Amniotic epithelial cell (primary cell): ENCODE measurements around the gene PRMT9.

Experiments
- DNase-seq: peaks from one replicate; pipeline ENCODE4 v3.0.0-alpha.2; 2010; ENCODE audit warnings: low read depth

The PRMT9 gene

GRCh38 chr4:147683717-147684700 lies at the start of gene PRMT9:
TSS of gene PRMT9 (minus strand) at chr4:147684163. CDS start at chr4:147683987, 176 bp downstream.
- peak; percentile 85 for DNase-seq

- peak; percentile 34 for DNase-seq
These were observed 48.7 kb upstream of the PRMT9 start for GRCh38 chr4:147732518-147733235.

GRCh38 chr4:147731580-147732517 lies 47.9 kb upstream of the PRMT9 start, which contains the start of gene ARHGAP10:
TSS of gene ARHGAP10 (plus strand) at chr4:147732088. CDS start at chr4:147732302, 214 bp downstream.
- DNase-seq: peak; percentile 76

GRCh38 chr4:147730333-147730732 lies 46.4 kb upstream of the PRMT9 start:
- DNase-seq: peak; percentile 59

- no peak for DNase-seq
These were observed 43.6 kb upstream of the PRMT9 start for GRCh38 chr4:147727476-147728028.

GRCh38 chr4:147725673-147726072 lies 41.7 kb upstream of the PRMT9 start:
- no peak for DNase-seq

GRCh38 chr4:147724468-147725201 lies 40.7 kb upstream of the PRMT9 start:
- DNase-seq: peak; percentile 57

GRCh38 chr4:147723326-147723725 lies 39.4 kb upstream of the PRMT9 start:
- peak; percentile 90 for DNase-seq

- DNase-seq: peak; percentile 12
These were observed 33.9 kb upstream of the PRMT9 start for GRCh38 chr4:147717878-147718277.

GRCh38 chr4:147714575-147715401 lies 30.8 kb upstream of the PRMT9 start:
- peak; percentile 86 for DNase-seq

GRCh38 chr4:147709999-147710398 lies 26.0 kb upstream of the PRMT9 start:
- peak; percentile 83 for DNase-seq

GRCh38 chr4:147707892-147708672 lies 24.1 kb upstream of the PRMT9 start:
- DNase-seq: peak; percentile 24

GRCh38 chr4:147704846-147705245 lies 20.9 kb upstream of the PRMT9 start:
- DNase-seq: no peak

GRCh38 chr4:147696866-147697265 lies 12.9 kb upstream of the PRMT9 start:
- DNase-seq: no peak

GRCh38 chr4:147693218-147693617 lies 9.3 kb upstream of the PRMT9 start:
- DNase-seq: no peak

GRCh38 chr4:147691820-147692219 lies 7.9 kb upstream of the PRMT9 start:
- no peak for DNase-seq

GRCh38 chr4:147689067-147689466 lies 5.1 kb upstream of the PRMT9 start:
- no peak for DNase-seq

GRCh38 chr4:147683188-147683591 lies 773 bp downstream of the PRMT9 start:
- DNase-seq: peak; percentile 33

GRCh38 chr4:147682755-147683154 lies 1.2 kb downstream of the PRMT9 start:
- peak; percentile 4 for DNase-seq
